ENCODE results near the gene HSPB9. TPM values are rescaled to one million over a fixed set of nuclear protein-coding genes. Genes with fewer than 3 reads are reported as not detected.

Gene HSPB9
- total RNA-seq, 1 experiment from 2014 or later: not detected

GRCh38 chr17:42114118-42114517 is 8.5 kb upstream of the HSPB9 start:
- intact Hi-C loops (cut with micrococcal nuclease): no loop called here
- no peak for TF ChIP-seq FOSL1 (IDR thresholded peaks at IDR 0.05; ENCODE audit: low read depth)
- TF ChIP-seq JUND (IDR thresholded peaks at IDR 0.05): no peak
- TF ChIP-seq CBX3 (IDR thresholded peaks at IDR 0.05; ENCODE audit: low read depth): no peak
- no peak for TF ChIP-seq SRF (IDR thresholded peaks at IDR 0.05; ENCODE audit: low read depth)
- no peak for TF ChIP-seq EZH2phosphoT487 (IDR thresholded peaks at IDR 0.05; ENCODE audit: borderline replicate concordance)
- TF ChIP-seq SP1 (IDR thresholded peaks at IDR 0.05; ENCODE audit: low read depth): no peak
- no peak for TF ChIP-seq ATF3 (IDR thresholded peaks at IDR 0.05)
- no peak for TF ChIP-seq ZFX (IDR thresholded peaks at IDR 0.05)
- no peak for TF ChIP-seq POLR2AphosphoS5 (IDR thresholded peaks at IDR 0.05; ENCODE audit: low read depth, low read length)
- TF ChIP-seq TCF7L2 (IDR thresholded peaks at IDR 0.05; ENCODE audit: borderline replicate concordance, extremely low read depth, insufficient read depth, insufficient read length): no peak
- TF ChIP-seq EGR1 (IDR thresholded peaks at IDR 0.05; ENCODE audit: low read depth): no peak
- TF ChIP-seq CEBPB (IDR thresholded peaks at IDR 0.05; ENCODE audit: low read depth): no peak
- no peak for TF ChIP-seq ELF1 (IDR thresholded peaks at IDR 0.05; ENCODE audit: borderline replicate concordance, low read depth)
- TF ChIP-seq CTCF (IDR thresholded peaks at IDR 0.05 in 2 of 3, conservative IDR thresholded peaks at IDR 0.05 in 1 of 3; ENCODE audit: borderline replicate concordance in 1 of 3, insufficient read depth in 1 of 3, low read depth in 2 of 3, low read length in 2 of 3): no peak
- TF ChIP-seq YY1 (IDR thresholded peaks at IDR 0.05; ENCODE audit: extremely low read depth, insufficient replicate concordance, low read depth, low read length): no peak
- TF ChIP-seq SIN3A (IDR thresholded peaks at IDR 0.05; ENCODE audit: low read depth): no peak
- TF ChIP-seq POLR2A (IDR thresholded peaks at IDR 0.05; ENCODE audit: borderline replicate concordance, extremely low read depth, insufficient read depth, insufficient read length): no peak
- TF ChIP-seq ZBTB33 (IDR thresholded peaks at IDR 0.05; ENCODE audit: extremely low read depth, insufficient replicate concordance, low read length): no peak
- TF ChIP-seq REST (IDR thresholded peaks at IDR 0.05; ENCODE audit: low read depth): no peak
- TF ChIP-seq MAX (IDR thresholded peaks at IDR 0.05): no peak
- Histone ChIP-seq H3K4me3 (replicated peaks in 1 of 2; ENCODE audit: low read depth in 1 of 2, low read length in 2 of 2) (no peak overlapping the region), H3K79me2 (ENCODE audit: insufficient read depth, low read length) (no peaks in the 10 kb centered on the region), H3K27ac (ENCODE audit: low read depth, low read length) (no peak overlapping the region), H3K4me1 (ENCODE audit: control insufficient read depth in 1 of 2, insufficient read depth in 2 of 2, low read length in 2 of 2) (peaks cover 0 to 5% of the 10 kb centered on the region in 2 experiments; a peak in 1 of 4 replicates), H2AFZ (ENCODE audit: low read depth, low read length, poor library complexity, severe bottlenecking) (no peak overlapping the region), H3K9me2 (ENCODE audit: insufficient read depth) (no peaks in the 10 kb centered on the region), H3K36me3 (ENCODE audit: control insufficient read depth in 1 of 2, insufficient read depth in 2 of 2, low read length in 2 of 2) (peaks cover 3 to 11% of the 10 kb centered on the region in 2 experiments), H3K9ac (ENCODE audit: low read length) (no peak overlapping the region), H3K9me3 (ENCODE audit: control insufficient read depth in 1 of 2, insufficient read depth in 1 of 2, low read depth in 1 of 2, low read length in 2 of 2) (no peaks in the 10 kb centered on the region), H3K27me3 (ENCODE audit: insufficient read depth, low read length) (no peaks in the 10 kb centered on the region), H3K4me2 (ENCODE audit: low read length) (no peak overlapping the region), H4K20me1 (ENCODE audit: insufficient read depth) (no peaks in the 10 kb centered on the region)
- ChIA-PET CTCF (interaction anchor here (1.1 to 1.6 kb wide), 2 partner anchors 46 to 89 kb away, joined by 3 read pairs; no protein-coding TSS in a partner anchor), RAD21 (ENCODE audit: low non-redundant PET in 1 of 2, low total read pairs in 2 of 2, uncharacterized antibody in 2 of 2, unreplicated experiment in 2 of 2) (interaction anchor here in 1 of 2 experiments (1.3 kb wide), 1 partner anchor 88 kb away, joined by 3 read pairs; no protein-coding TSS in a partner anchor), POLR2A (no interaction called here)
- DNase-seq (ENCODE audit: low read depth, low spot score) (no peak), ATAC-seq (no peak)
- BruUV-seq (replicated peaks): no TSS peak
